DOHH2 (cell line): Measurements from ENCODE around the gene IFNL4.

ENCODE experiments used
- H3F3A ChIP-seq: fragments of 200-600 bp; sonication (generic), shearing (Covaris generic); 2 replicates; pipeline ENCODE4 v1.6.0; 2016; ENCODE audit warnings: antibody characterized with exemption, mild to moderate bottlenecking; ENCODE audit not compliant: control insufficient read depth, insufficient read depth
- H3K27ac ChIP-seq: fragments of 200-600 bp; sonication (generic); 2 replicates; pipeline ENCODE4 v1.5.1; 2014; ENCODE audit warnings: low read depth, mild to moderate bottlenecking, low read length, moderate library complexity
- H3K27me3 ChIP-seq: fragments of 200-600 bp; sonication (generic); 2 replicates; pipeline ENCODE4 v1.6.1; 2014; ENCODE audit warnings: mild to moderate bottlenecking, low read length, mixed read lengths; ENCODE audit not compliant: control insufficient read depth
- H3K36me3 ChIP-seq: fragments of 200-600 bp; sonication (generic); 2 replicates; pipeline ENCODE4 v1.6.1; 2014; ENCODE audit warnings: mild to moderate bottlenecking, low read length, moderate library complexity, mixed read lengths; ENCODE audit not compliant: control insufficient read depth
- H3K4me1 ChIP-seq: fragments of 200-600 bp; sonication (generic); 2 replicates; pipeline ENCODE4 v1.6.1; 2014; ENCODE audit warnings: mild to moderate bottlenecking, low read length, mixed read lengths; ENCODE audit not compliant: control insufficient read depth
- H3K4me2 ChIP-seq: fragments of 200-600 bp; sonication (generic); 2 replicates; pipeline ENCODE4 v1.6.0; 2014; ENCODE audit warnings: mild to moderate bottlenecking, low read length, moderate library complexity
- H3K4me3 ChIP-seq: fragments of 200-600 bp; sonication (generic); 2 replicates; pipeline ENCODE4 v1.5.1; 2014; ENCODE audit warnings: mild to moderate bottlenecking, low read length, mixed read lengths
- H3K79me2 ChIP-seq: fragments of 200-600 bp; sonication (generic); 2 replicates; pipeline ENCODE4 v1.6.1; 2014; ENCODE audit warnings: mild to moderate bottlenecking, low read length, mixed read lengths; ENCODE audit not compliant: control insufficient read depth
- H3K9me2 ChIP-seq: fragments of 200-600 bp; sonication (generic); replicated peaks from 2 replicates; pipeline ENCODE4 v1.6.1; 2014; ENCODE audit warnings: mild to moderate bottlenecking, low read length, mixed read lengths; ENCODE audit not compliant: control insufficient read depth
- H3K9me3 ChIP-seq: fragments of 200-600 bp; sonication (generic); 2 replicates; pipeline ENCODE4 v1.6.1; 2014; ENCODE audit warnings: antibody characterized with exemption, low read length, mixed read lengths; ENCODE audit not compliant: control insufficient read depth, insufficient read depth
- H4K20me1 ChIP-seq: fragments of 200-600 bp; sonication (generic); 2 replicates; pipeline ENCODE4 v1.6.0; 2014; ENCODE audit warnings: low read depth, mild to moderate bottlenecking, antibody characterized with exemption, low read length, moderate library complexity; ENCODE audit not compliant: control insufficient read depth, insufficient read depth
- CTCF ChIP-seq: fragments of 200-600 bp; sonication (generic); IDR thresholded peaks from one replicate; pipeline ENCODE4 v1.5.1; 2014; ENCODE audit warnings: antibody characterized with exemption, mild to moderate bottlenecking, low read depth, low read length; ENCODE audit not compliant: poor library complexity, severe bottlenecking
- EZH2phosphoT487 ChIP-seq: fragments of 200-600 bp; sonication (generic); IDR thresholded peaks from 2 replicates; pipeline ENCODE4 v1.6.1; 2017; ENCODE audit warnings: borderline replicate concordance, mild to moderate bottlenecking, antibody characterized with exemption, low read length, moderate library complexity, mixed read lengths

IFNL4 gene

DNA sequence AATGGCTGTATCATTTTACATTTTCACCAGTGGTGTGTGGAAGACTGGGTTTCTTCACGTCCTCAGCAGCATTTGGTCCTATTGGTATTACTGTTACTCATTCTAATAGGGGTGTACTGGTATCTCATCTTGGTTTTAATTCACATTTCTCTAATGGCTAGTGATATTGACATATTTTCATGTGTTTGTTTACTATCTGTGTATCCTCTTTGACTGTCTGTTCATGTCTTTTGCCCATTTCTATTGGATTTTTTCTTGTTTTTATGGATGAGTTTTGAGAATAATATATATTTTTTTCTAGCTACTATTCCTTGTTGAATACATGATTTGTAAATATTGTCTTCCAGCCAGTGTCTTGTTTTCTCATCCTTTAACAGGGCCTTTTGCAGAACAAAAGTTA lies 33.4 kb upstream of the IFNL4 start:
- Histone ChIP-seq H3K9me2 (no peaks in the 10 kb centered on the region), H3K4me2 (no peak overlapping the region), H3K27ac (no peak overlapping the region), H3F3A (no peaks in the 10 kb centered on the region), H4K20me1 (no peaks in the 10 kb centered on the region), H3K4me1 (no peaks in the 10 kb centered on the region), H3K9me3 (no peaks in the 10 kb centered on the region), H3K4me3 (no peak overlapping the region), H3K79me2 (no peaks in the 10 kb centered on the region), H3K36me3 (no peaks in the 10 kb centered on the region), H3K27me3 (peaks cover 8% of the 10 kb centered on the region; the same call in 1 of the 2 replicates)
- TF ChIP-seq EZH2phosphoT487 (no peak), CTCF (no peak)

DNA sequence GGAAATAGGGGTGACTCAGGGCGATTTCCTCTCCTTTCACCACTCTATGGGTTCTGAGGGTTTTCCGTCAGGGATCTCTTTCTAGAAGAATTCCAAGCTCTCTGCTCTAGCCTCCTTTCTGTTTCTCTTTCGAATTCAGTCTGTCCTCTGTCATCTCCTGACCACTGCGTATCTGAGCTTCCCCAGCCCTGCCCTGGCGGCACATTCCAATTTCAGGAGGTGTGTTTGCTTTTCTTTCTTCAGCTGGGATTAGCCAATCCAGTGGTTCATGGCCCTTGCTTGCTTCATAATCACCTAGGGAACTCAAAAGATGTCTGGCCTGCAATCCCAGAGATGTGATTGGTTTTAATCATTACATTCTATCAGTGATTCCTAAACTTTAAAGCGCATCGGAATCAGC lies 28.9 kb upstream of the IFNL4 start:
- TF ChIP-seq CTCF (no peak), EZH2phosphoT487 (no peak)
- Histone ChIP-seq H3K27me3 (peaks cover 3% of the 10 kb centered on the region; the same call in 1 of the 2 replicates), H3K4me3 (no peak overlapping the region), H3K36me3 (no peaks in the 10 kb centered on the region), H3K9me2 (no peaks in the 10 kb centered on the region), H3K4me2 (no peak overlapping the region), H4K20me1 (no peaks in the 10 kb centered on the region), H3K4me1 (no peaks in the 10 kb centered on the region), H3K79me2 (no peaks in the 10 kb centered on the region), H3K27ac (no peak overlapping the region), H3F3A (no peaks in the 10 kb centered on the region), H3K9me3 (no peaks in the 10 kb centered on the region)

DNA sequence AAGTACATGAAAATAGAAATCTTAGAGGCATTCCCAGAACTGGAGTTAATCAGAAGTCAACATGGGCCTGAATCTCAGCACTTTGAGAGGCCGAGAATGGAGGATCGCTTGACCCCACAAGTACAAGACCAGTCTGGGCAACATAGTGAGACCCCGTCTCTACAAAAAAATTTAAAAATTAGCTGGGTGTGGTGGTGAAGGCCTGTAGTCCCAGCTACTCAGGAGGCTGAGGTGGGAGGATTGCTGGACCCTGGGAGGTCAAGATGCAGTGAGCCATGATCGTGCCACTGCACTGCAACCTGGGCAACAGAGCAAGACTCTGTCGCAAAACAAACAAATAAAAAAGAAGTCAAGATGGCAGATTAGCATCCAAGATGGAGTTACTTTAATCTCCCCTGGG lies 28.1 kb upstream of the IFNL4 start:
- Histone ChIP-seq H3F3A (no peaks in the 10 kb centered on the region), H3K9me2 (no peaks in the 10 kb centered on the region), H3K79me2 (no peaks in the 10 kb centered on the region), H3K27ac (no peak overlapping the region), H3K27me3 (peaks cover 3% of the 10 kb centered on the region; the same call in 1 of the 2 replicates), H3K4me3 (no peak overlapping the region), H4K20me1 (no peaks in the 10 kb centered on the region), H3K4me2 (no peak overlapping the region), H3K36me3 (no peaks in the 10 kb centered on the region), H3K4me1 (no peaks in the 10 kb centered on the region), H3K9me3 (no peaks in the 10 kb centered on the region)
- no peak for TF ChIP-seq EZH2phosphoT487
- no peak for TF ChIP-seq CTCF
